NCI-H69 (cell line): ENCODE results near the gene MAG.
"Not testable (repeated sequence)": the region's sequence is repeated elsewhere in the genome, so short reads cannot be mapped to it uniquely, and the experiment has no call there.

Experiments used
- DNase-seq: peaks from one replicate; lab custom pipeline; 2025; lab: John Stamatoyannopoulos, UW

MAG gene

GRCh38 chr19:35346193-35347052, 54.5 kb downstream of the MAG start:
- DNase-seq, result no peak

- DNase-seq, result no peak
Observed at GRCh38 chr19:35347171-35347929, 55.4 kb downstream of the MAG start, which contains the start of gene FFAR1. Gene FFAR1, plus strand, starts transcription at chr19:35347902. Its CDS starts 3,650 bp downstream, at chr19:35351552.

GRCh38 chr19:35347930-35348298, 56.0 kb downstream of the MAG start:
- DNase-seq, result no peak

DNA sequence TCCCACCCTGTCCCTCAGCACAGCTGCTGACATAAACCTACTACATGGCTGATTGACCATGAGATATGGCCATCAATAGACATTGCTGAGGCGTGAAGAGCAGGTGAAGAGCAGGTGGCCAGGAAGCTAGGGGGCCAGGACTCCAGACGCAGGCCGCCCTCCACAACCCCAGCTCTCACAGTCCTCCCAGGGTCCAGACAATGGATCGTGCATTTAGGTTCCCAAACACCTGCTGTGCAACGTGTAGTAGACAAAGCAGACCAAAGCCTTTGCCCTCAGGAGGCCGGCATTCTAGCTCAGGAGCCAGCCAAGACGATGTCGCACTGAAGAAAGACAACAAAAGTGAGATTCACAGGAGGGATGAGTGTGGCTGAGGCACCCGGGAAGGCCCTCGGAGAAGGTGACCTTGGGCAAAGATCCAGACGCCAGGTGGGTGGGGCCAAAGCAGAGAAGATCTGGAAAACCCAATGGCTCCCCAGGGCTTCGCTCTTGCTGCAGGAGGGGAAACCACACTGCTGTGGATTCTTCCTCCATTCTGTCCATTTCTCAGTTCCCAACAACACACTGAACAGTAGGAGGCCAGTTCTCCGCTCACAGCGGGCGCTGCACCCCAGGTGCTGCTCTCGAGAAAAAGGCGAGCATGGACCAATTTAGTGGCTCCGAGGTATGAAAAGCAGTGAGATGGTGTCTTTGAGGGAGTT, 57.1 kb downstream of the MAG start:
- DNase-seq, result peak; percentile 11

GRCh38 chr19:35349614-35350521, 57.9 kb downstream of the MAG start:
- DNase-seq, result no peak

GRCh38 chr19:35350591-35350990, 58.6 kb downstream of the MAG start:
- DNase-seq, result no peak

- DNase-seq, result no peak
Observed at GRCh38 chr19:35351411-35352176, 59.6 kb downstream of the MAG start.

- DNase-seq, result no peak
Observed at GRCh38 chr19:35352177-35352447, 60.2 kb downstream of the MAG start.

- peak; percentile 75 for DNase-seq
Observed at GRCh38 chr19:35352448-35353304, 60.7 kb downstream of the MAG start.

DNA sequence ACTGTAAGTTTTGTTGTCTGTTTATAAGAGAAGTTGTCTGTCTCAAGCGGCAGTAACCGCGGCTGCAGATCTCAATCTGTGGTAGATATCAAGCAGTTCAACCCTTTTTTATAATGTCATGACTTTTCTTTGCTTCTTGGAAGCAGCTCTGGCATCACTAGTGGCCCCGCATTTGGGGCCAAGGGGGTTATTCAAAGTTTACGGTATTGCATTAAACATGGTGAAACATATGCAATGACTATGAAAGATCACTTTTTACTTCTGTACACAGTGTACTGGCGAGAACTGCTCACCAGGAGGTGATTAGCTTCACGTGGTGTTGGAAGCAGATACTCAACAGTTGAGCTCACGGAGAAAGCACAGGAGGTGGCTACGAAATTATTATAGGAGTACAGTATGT, 61.7 kb downstream of the MAG start:
- DNase-seq, result no peak

DNA sequence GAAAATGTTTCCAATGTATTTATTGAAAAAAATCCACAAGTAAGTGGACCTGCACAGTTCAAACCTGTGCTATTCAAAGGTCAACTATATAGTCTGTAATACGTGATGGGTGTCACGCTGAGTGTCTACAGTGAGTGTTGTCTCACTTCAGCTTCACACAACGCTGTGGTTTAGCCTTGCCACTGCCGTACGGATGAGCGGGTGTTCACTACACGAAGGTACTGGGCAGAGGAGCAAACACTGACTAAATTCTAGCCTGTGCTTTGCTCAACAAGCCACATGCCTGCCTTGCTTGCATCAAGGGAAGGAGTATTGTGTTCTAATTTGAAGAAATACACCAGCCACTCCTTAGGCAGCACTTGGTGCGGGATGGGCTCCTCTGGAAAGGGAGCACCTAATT, 62.9 kb downstream of the MAG start:
- no peak for DNase-seq

DNA sequence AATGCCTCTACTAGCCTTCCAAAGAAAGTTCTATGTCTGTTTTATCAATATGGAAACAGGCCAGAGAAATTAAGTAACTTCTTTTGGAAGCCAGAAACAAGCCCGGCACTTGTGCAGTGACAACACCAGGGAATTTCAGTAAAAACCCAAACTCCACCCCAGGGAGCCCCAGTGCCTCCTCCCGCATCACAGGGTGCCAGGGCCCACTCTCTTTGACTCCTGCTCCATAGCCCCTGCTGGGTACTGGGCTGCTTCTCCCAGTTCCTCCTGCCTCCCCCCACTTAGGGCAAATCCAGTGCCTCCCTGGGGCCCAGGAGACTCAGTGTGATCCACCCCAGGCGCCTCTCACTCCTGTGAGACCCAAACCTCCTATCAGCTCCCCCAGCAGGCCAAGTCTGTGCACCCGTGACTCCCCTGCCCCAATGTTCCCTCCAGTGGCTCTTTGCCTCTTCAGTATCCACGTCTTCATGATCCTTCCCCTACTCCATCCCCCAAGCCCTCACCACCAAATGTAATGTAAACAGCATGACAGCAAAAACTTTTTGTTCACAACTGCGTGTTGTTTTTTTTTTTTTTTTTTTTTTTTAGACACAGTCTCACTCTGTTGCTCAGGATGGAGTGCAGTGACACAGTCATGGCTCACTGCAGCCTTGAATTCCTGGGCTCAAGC, 64.0 kb downstream of the MAG start:
- DNase-seq, result no peak

- DNase-seq, result no peak
Observed at GRCh38 chr19:35357867-35358573, 66.1 kb downstream of the MAG start, which contains the start of gene FFAR3. Gene FFAR3, plus strand, starts transcription at chr19:35358460. Its CDS starts 431 bp downstream, at chr19:35358891.

- DNase-seq, result not testable (repeated sequence)
Observed at GRCh38 chr19:35358834-35359233, 66.9 kb downstream of the MAG start.

GRCh38 chr19:35359395-35359794, 67.4 kb downstream of the MAG start:
- DNase-seq, result not testable (repeated sequence)

- not testable (repeated sequence) for DNase-seq
Observed at GRCh38 chr19:35360081-35360480, 68.1 kb downstream of the MAG start.

GRCh38 chr19:35360880-35361420, 69.0 kb downstream of the MAG start:
- no peak for DNase-seq

DNA sequence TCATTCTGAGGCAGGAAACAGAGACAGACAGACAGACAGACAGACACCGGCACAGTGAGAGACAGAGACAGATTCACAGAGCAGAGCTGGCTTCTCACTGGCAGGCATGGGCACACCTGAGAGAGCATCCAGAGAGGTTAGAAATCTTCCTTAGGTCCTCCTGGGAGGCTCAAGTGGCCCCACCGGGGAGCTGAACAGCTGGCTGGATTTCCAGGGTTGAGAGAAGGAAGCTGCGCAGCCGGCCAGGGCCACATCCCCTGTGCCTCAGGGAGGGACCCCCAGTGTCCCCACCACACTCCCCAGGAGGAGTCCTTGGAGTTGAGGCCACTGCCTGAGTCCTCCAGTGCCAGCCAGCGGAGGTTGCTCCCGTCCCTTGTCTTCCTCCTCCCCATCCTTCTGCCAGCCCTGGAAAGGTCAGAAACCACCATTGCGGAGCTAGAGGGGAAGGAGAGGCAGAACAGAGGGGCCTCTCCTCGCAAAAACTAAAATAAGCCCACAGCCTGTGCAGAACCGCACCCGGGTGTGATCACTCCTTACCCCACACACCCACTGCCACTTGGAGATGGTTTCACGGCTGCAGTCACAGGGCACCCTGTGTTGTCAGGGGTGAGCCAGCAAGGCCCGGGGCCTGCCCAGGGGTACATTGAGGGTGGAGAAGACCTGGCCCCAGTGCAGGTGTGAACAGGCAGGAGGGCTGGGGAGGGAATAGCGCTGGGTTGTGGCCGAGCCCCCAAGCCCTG, 70.5 kb downstream of the MAG start:
- no peak for DNase-seq
